SK-N-SH treated with all-trans-retinoic acid at 6 μM for 48 hours (cell line): ENCODE measurements around the gene ADGRL2.

Source experiments
- ESRRG ChIP-seq: fragments of 250-450 bp; sonication (Bioruptor Pico); IDR thresholded peaks from 2 replicates; pipeline ENCODE4 v1.6.1; 2021; ENCODE audit warnings: mild to moderate bottlenecking
- SNAI2 ChIP-seq: fragments of 250-450 bp; sonication (Bioruptor Pico); IDR thresholded peaks from 2 replicates; pipeline ENCODE4 v1.5.0; 2020; ENCODE audit warnings: mild to moderate bottlenecking, moderate library complexity
- ZFP3 ChIP-seq: fragments of 250-450 bp; sonication (Bioruptor Pico); IDR thresholded peaks from 2 replicates; pipeline ENCODE4 v1.5.0; 2020; ENCODE audit warnings: mild to moderate bottlenecking, moderate library complexity
- ZNF565 ChIP-seq: fragments of 450-650 bp; formaldehyde crosslinking; conservative IDR thresholded peaks from 2 replicates; pipeline ENCODE4 v1.5.0; 2020; ENCODE audit warnings: low read depth, mild to moderate bottlenecking, moderate library complexity
- TF ChIP-seq, protein P1 (sequence below): fragments of 250-450 bp; sonication (Bioruptor Pico); IDR thresholded peaks from 2 replicates; pipeline ENCODE4 v1.5.1; 2020; ENCODE audit warnings: low read depth, mild to moderate bottlenecking, moderate library complexity

DNA sequence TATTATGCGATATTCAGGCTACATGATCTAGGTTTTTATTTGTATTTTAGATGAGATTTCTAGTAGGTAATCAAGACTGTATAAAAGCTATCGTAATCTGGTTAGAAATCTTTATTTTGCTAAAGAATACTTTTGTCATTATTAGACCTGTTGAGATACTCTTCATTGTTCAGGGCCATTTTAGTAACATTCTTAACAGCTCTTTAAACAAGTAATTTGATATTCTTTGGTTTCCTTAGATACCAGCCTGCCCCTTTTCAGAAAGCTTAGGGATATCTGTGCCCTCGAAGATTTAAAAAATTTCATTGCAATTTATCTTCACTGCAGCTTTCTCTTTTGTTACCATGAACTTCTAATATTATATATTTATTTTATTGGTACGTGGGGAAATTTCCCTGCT lies 18.9 kb downstream of the ADGRL2 start:
- TF ChIP-seq ESRRG (CRISPR knock-in tag) (no peak), SNAI2 (CRISPR knock-in tag) (no peak), ZFP3 (CRISPR knock-in tag) (no peak), ZNF565 (CRISPR knock-in tag) (no peak)
- TF ChIP-seq, protein P1, sequence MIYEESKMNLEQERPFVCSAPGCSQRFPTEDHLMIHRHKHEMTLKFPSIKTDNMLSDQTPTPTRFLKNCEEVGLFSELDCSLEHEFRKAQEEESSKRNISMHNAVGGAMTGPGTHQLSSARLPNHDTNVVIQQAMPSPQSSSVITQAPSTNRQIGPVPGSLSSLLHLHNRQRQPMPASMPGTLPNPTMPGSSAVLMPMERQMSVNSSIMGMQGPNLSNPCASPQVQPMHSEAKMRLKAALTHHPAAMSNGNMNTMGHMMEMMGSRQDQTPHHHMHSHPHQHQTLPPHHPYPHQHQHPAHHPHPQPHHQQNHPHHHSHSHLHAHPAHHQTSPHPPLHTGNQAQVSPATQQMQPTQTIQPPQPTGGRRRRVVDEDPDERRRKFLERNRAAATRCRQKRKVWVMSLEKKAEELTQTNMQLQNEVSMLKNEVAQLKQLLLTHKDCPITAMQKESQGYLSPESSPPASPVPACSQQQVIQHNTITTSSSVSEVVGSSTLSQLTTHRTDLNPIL (CRISPR knock-in tag), result no peak
